Gastroesophageal sphincter (tissue), 4 donors: ENCODE measurements around the gene UGT2B10. TPM values are rescaled to one million over a fixed set of nuclear protein-coding genes. Genes with fewer than 3 reads are reported as not detected.

Source experiments
- ATAC-seq: fragments of 150-250 bp; one replicate; pipeline ENCODE4 v1.9.1; 2016; ENCODE audit warnings: mild to moderate bottlenecking, moderate library complexity
- H3K27ac ChIP-seq, 4 donors: fragments of 200-600 bp; sonication (generic) in 3 of 4; 1 replicate in 3 of 4; 2 replicates in 1 of 4; pipeline ENCODE4 v1.5.1; 2016 to 2019
- H3K27me3 ChIP-seq: fragments of 200-600 bp; sonication (generic); one replicate; pipeline ENCODE4 v1.5.1; 2019
- H3K36me3 ChIP-seq, 2 donors: fragments of 200-600 bp; sonication (generic); one replicate each; pipeline ENCODE4 v1.5.1; 2019; ENCODE audit warnings: control low read depth in 1 of 2
- H3K4me1 ChIP-seq, 3 donors: fragments of 200-600 bp; sonication (generic); 1 replicate in 2 of 3; 2 replicates in 1 of 3; pipeline ENCODE4 v1.5.1; 2016 to 2019; ENCODE audit warnings: control low read depth in 2 of 3
- H3K4me3 ChIP-seq, 2 donors: fragments of 200-600 bp; sonication (generic); one replicate each; pipeline ENCODE4 v1.5.1; 2019; ENCODE audit warnings: mild to moderate bottlenecking in 1 of 2, moderate library complexity in 1 of 2
- H3K9me3 ChIP-seq, 3 donors: fragments of 200-600 bp; sonication (generic); one replicate each; pipeline ENCODE4 v1.5.1; 2017 to 2019; ENCODE audit warnings: control low read depth in 2 of 3
- EP300 ChIP-seq: sonication (generic); formaldehyde crosslinking; IDR thresholded peaks from one replicate; pipeline ENCODE4 v1.6.1; 2017; ENCODE audit warnings: antibody characterized with exemption, mild to moderate bottlenecking
- POLR2A ChIP-seq, 2 donors: fragments of 450-650 bp; IDR thresholded peaks; one replicate each; pipeline ENCODE4 v1.6.1; 2017; ENCODE audit warnings: antibody characterized with exemption in 2 of 2, mild to moderate bottlenecking in 2 of 2, moderate library complexity in 1 of 2
- WGBS, 2 donors: methylation state at CpG; one replicate each; pipeline ENCODE4 v1.1.5; 2018; ENCODE audit warnings: low coverage in 1 of 2; 5-methylcytosine and 5-hydroxymethylcytosine counted together
- small RNA-seq, 4 donors: library from RNA; depleted of rRNA; stranded (forward); fragments of <200 nt; gene quantifications; one replicate each; pipeline ENCODE3, GENCODE V24; 2016
- total RNA-seq, 4 donors: library from RNA; depleted of rRNA; stranded (reverse); fragments of >200 nt; gene quantifications; one replicate each; pipeline ENCODE4 v1.1.0, GENCODE V29; 2016

UGT2B10 gene
- total RNA-seq, 4 donors from 2014 or later: not detected

DNA sequence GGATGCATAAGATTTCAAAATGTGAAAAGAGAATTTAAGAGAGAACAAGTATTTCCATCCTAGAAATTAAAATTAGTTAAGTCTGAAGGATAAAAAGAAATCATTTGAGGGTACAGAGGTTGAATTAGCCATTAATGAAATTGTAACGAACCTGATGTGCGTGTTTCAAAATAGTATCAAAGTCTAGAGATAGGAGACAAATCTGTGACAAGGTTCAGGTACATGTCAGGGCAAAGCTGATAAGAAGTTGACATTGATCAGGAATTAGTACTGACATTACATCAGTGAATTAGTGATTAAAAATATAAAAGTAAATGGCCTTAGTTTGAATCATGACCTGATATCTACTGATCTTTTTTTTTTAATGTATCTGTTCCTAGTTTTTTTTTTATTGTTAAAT, 62.3 kb downstream of the UGT2B10 start:
- WGBS, 2 donors: 70 to 84% methylated on average over 2 of the region's 2 CpGs
- no peak for ATAC-seq
- H3K27me3 ChIP-seq: no peaks in the 10 kb centered on the region
- TF ChIP-seq POLR2A (IDR thresholded peaks at IDR 0.05) (no peak), EP300 (no peak)
- H3K4me1 ChIP-seq: no peaks in the 10 kb centered on the region
- H3K4me3 ChIP-seq: no peak overlapping the region
- H3K27ac ChIP-seq: no peak overlapping the region
- no peaks in the 10 kb centered on the region for H3K36me3 ChIP-seq
- H3K9me3 ChIP-seq: no peaks in the 10 kb centered on the region

Small RNA genes lying within 50 kb of the gene (small RNA-seq; reads per million reads assigned to genes)
- gene AC021146.4: 0 reads per million in 4 donors
- 0 reads per million in 4 donors for gene AC021146.9

Other genes starting within 250 kb of the UGT2B10 start
- under 1 TPM in 1 of 4 donors, not detected in 3; 0.27 TPM for gene UGT2B17, start 239.7 kb upstream of the UGT2B10 start, total RNA-seq
- gene UGT2B15, start 145.3 kb upstream of the UGT2B10 start, total RNA-seq: not detected
- under 1 TPM in 1 of 4 donors, not detected in 3; 0.23 TPM for gene UGT2A3, start 135.8 kb downstream of the UGT2B10 start, total RNA-seq